Lower leg skin (tissue), 3 donors: Measurements from ENCODE around the gene TMEM14C.
"Not testable (repeated sequence)": the region's sequence is repeated elsewhere in the genome, so short reads cannot be mapped to it uniquely, and the experiment has no call there.

Source experiments
- POLR2A ChIP-seq, 2 donors: fragments of 450-650 bp; IDR thresholded peaks; one replicate each; pipeline ENCODE4 v1.6.1; 2016 to 2017; ENCODE audit warnings: antibody characterized with exemption in 2 of 2, mild to moderate bottlenecking in 1 of 2, moderate library complexity in 1 of 2
- TF ChIP-seq, protein P1 (sequence below), 3 donors: fragments of 450-650 bp; IDR thresholded peaks; one replicate each; pipeline ENCODE4 v1.5.1; 2016; ENCODE audit warnings: antibody characterized with exemption in 3 of 3, mild to moderate bottlenecking in 3 of 3, moderate library complexity in 2 of 3

DNA sequence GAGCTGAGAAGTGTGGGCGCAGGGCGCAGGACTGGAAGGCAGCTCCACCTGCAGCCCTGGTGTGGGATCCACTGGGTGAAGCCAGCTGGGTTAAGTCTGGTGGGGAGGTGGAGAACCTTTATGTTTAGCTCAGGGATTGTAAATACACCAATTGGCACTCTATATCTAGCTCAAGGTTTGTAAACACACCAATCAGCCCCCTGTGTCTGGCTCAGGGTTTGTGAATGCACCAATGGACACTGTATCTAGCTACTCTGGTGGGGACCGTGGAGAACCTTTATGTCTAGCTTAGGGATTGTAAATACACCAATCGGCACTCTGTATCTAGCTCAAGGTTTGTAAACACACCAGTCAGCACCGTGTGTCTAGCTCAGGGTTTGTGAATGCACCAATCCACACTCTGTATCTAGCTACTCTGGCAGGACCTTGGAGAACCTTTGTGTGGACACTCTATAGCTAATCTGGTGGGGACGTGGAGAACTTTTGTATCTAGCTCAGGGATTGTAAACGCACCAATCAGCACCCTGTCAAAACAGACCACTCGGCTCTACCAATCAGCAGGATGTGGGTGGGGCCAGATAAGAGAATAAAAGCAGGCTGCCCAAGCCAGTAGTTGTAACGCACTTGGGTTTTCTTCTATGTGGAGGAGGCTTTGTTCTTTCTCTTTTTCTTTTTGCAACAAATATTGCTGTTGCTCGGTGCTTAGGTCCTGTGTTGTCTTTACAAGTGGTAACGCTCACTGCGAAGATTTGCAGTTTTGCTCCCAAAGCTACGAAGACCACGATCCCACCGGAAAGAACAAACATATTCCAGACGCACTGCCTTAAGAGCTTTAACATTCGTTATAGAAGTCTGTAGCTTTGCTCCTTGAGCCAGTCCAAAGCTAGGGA lies 1.7 kb upstream of the TMEM14C start:
- TF ChIP-seq, protein P1, sequence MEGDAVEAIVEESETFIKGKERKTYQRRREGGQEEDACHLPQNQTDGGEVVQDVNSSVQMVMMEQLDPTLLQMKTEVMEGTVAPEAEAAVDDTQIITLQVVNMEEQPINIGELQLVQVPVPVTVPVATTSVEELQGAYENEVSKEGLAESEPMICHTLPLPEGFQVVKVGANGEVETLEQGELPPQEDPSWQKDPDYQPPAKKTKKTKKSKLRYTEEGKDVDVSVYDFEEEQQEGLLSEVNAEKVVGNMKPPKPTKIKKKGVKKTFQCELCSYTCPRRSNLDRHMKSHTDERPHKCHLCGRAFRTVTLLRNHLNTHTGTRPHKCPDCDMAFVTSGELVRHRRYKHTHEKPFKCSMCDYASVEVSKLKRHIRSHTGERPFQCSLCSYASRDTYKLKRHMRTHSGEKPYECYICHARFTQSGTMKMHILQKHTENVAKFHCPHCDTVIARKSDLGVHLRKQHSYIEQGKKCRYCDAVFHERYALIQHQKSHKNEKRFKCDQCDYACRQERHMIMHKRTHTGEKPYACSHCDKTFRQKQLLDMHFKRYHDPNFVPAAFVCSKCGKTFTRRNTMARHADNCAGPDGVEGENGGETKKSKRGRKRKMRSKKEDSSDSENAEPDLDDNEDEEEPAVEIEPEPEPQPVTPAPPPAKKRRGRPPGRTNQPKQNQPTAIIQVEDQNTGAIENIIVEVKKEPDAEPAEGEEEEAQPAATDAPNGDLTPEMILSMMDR (IDR thresholded peaks at IDR 0.05): not testable (repeated sequence)
- TF ChIP-seq POLR2A (IDR thresholded peaks at IDR 0.05): not testable (repeated sequence)
